ENCODE measurements around the gene SRD5A1.

Gene SRD5A1

GRCh38 chr5:6587171-6587570, 46.1 kb upstream of the SRD5A1 start:
- TF ChIP-seq CTCF (IDR thresholded peaks at IDR 0.05; ENCODE audit: control insufficient read depth, extremely low read depth, insufficient read depth) = no peak
- no peak overlapping the region for H3K4me3 ChIP-seq (ENCODE audit: low read depth, low read length)
- DNase-seq (ENCODE audit: low read depth) = no peak

- TF ChIP-seq CTCF (IDR thresholded peaks at IDR 0.05; ENCODE audit: control insufficient read depth, extremely low read depth, insufficient read depth) = no peak
- no peak for DNase-seq (ENCODE audit: low read depth)
- no peak overlapping the region for H3K4me3 ChIP-seq (ENCODE audit: low read depth, low read length)
Measured at GRCh38 chr5:6590581-6590980, 42.7 kb upstream of the SRD5A1 start.

DNA sequence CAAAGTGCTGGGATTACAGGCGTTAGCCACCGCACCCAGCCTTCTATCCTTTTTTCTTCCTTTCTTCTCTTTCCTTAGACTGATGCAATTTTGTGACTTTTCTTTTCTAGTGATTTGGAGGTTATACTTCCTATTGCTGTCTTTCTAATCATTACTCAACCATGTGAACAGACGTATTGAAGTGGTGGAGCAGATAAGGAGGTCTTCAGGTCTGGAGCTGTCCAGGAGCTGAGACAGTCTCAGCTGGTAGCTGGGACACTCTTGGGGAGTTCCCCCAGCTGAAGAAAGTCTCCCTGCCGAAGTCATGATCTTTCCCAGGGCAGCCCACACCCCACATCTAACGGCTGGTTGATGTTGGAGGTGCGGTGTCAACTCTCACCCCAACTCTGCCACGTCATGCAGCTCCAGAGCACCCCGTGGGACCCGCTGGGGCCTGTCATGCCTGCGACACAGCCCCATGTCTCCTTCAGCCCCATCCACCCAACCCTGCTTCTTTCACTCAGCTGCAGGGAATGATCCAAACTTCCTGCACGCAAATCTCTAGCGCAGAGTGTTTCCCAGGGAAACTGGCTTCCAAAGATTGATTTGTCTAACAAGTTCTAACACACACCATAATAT, 41.5 kb upstream of the SRD5A1 start:
- no peak for TF ChIP-seq CTCF (IDR thresholded peaks at IDR 0.05; ENCODE audit: control insufficient read depth, extremely low read depth, insufficient read depth)
- DNase-seq (ENCODE audit: low read depth) = no peak
- H3K4me3 ChIP-seq (ENCODE audit: low read depth, low read length) = no peak overlapping the region

DNA sequence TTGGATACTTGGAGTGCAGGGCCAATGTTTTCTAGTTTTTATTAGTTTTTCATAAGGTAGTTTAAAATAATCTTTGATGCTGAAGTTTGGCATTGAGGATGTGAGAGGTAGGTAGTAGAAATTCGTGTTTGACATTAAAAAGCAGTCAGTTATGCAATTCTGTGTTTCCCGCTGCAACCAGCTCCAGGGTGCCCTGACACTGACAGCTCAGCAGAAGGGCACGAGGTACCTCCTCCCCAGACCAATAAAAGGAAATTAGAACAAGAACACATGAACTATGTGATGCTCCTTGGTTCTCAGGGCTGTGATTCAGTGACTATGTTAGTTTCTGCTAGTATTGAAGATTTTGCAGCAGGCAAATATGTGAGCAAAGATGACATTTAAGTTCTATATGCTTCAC, 40.6 kb upstream of the SRD5A1 start:
- no peak for TF ChIP-seq CTCF (IDR thresholded peaks at IDR 0.05; ENCODE audit: control insufficient read depth, extremely low read depth, insufficient read depth)
- DNase-seq (ENCODE audit: low read depth) = no peak
- H3K4me3 ChIP-seq (ENCODE audit: low read depth, low read length) = no peak overlapping the region

- DNase-seq (ENCODE audit: low read depth) = no peak
- H3K4me3 ChIP-seq (ENCODE audit: low read depth, low read length) = no peak overlapping the region
- TF ChIP-seq CTCF (IDR thresholded peaks at IDR 0.05; ENCODE audit: control insufficient read depth, extremely low read depth, insufficient read depth) = no peak
Measured at GRCh38 chr5:6593148-6594016, 39.9 kb upstream of the SRD5A1 start.

- no peak for DNase-seq (ENCODE audit: low read depth)
- TF ChIP-seq CTCF (IDR thresholded peaks at IDR 0.05; ENCODE audit: control insufficient read depth, extremely low read depth, insufficient read depth) = no peak
- no peak overlapping the region for H3K4me3 ChIP-seq (ENCODE audit: low read depth, low read length)
Measured at GRCh38 chr5:6594066-6594465, 39.2 kb upstream of the SRD5A1 start.
